T-cell (primary cell): ENCODE results near the gene KHK. TPM values are rescaled to one million over a fixed set of nuclear protein-coding genes. Genes with fewer than 3 reads are reported as not detected.
"Not testable (repeated sequence)": the region's sequence is repeated elsewhere in the genome, so short reads cannot be mapped to it uniquely, and the experiment has no call there.

ENCODE experiments used
- ATAC-seq, 4 experiments: fragments of 200-7000 bp in 3 of 4; fragments of 150-1000 bp in 1 of 4; cut with Tn5 transposase; replicated peaks in 1 of 4; 1 replicate in 3 of 4; 2 replicates in 1 of 4; pipeline ENCODE4 v1.10.0; 2021; ENCODE audit warnings: moderate library complexity in 3 of 4, mild to moderate bottlenecking in 2 of 4, moderate number of reproducible peaks in 1 of 4
- CTCF ChIA-PET, 2 donors: fragments of 300-600 bp; sonication (Branson Sonifier 250); formaldehyde crosslinking; loops; one replicate each; lab custom pipeline; 2022; ENCODE audit warnings: antibody characterized with exemption in 2 of 2; lab: Charles Lee
- POLR2A ChIA-PET, 2 donors: fragments of 300-600 bp; sonication (Branson Sonifier 250); formaldehyde crosslinking; loops; one replicate each; lab custom pipeline; 2022; ENCODE audit warnings: antibody characterized with exemption in 2 of 2; lab: Charles Lee
- DNase-seq, 35 experiments: peaks; one replicate each; pipeline versions ENCODE4 v3.0.0 to v3.0.0-alpha.2; 2013 to 2023
- H3K27ac ChIP-seq: one replicate; pipeline ENCODE4 v1.5.1; 2013; ENCODE audit warnings: low read length
- H3K27me3 ChIP-seq, 2 experiments: replicated peaks in 1 of 2; 1 replicate in 1 of 2; 2 replicates in 1 of 2; pipeline versions ENCODE4 v1.6.1 to v1.7.0; 2013; ENCODE audit warnings: low read length in 1 of 2, mixed read lengths in 1 of 2; ENCODE audit not compliant: control insufficient read depth in 2 of 2, insufficient read depth in 2 of 2; ENCODE audit errors: extremely low read depth in 1 of 2
- H3K36me3 ChIP-seq, 2 donors: 1 replicate in 1 of 2; 2 replicates in 1 of 2; pipeline versions ENCODE4 v1.6.1 to v1.7.0; 2013; ENCODE audit warnings: low read length in 1 of 2; ENCODE audit not compliant: control insufficient read depth in 2 of 2, insufficient read depth in 1 of 2; ENCODE audit errors: extremely low read depth in 1 of 2
- H3K4me1 ChIP-seq, 2 experiments: 1 replicate in 1 of 2; 2 replicates in 1 of 2; pipeline versions ENCODE4 v1.6.1 to v1.7.0; 2013; ENCODE audit warnings: low read length in 2 of 2, mixed read lengths in 1 of 2; ENCODE audit not compliant: insufficient read depth in 2 of 2, control insufficient read depth in 1 of 2; ENCODE audit errors: extremely low read depth in 1 of 2
- H3K4me3 ChIP-seq, 2 donors: 1 replicate in 1 of 2; 2 replicates in 1 of 2; pipeline versions ENCODE4 v1.5.1 to v1.7.0; 2013; ENCODE audit warnings: mild to moderate bottlenecking in 2 of 2, low read length in 1 of 2, moderate library complexity in 1 of 2; ENCODE audit not compliant: control insufficient read depth in 1 of 2; ENCODE audit errors: extremely low read depth in 1 of 2
- H3K9me3 ChIP-seq: 2 replicates; pipeline ENCODE4 v1.7.0; 2013
- H3K27ac Mint-ChIP-seq, 2 donors: one replicate each; pipeline ENCODE4 v1.8.0; 2020 to 2021; ENCODE audit warnings: mild to moderate bottlenecking in 2 of 2, mixed read lengths in 2 of 2
- H3K27me3 Mint-ChIP-seq, 2 donors: one replicate each; pipeline ENCODE4 v1.8.0; 2021 to 2022; ENCODE audit warnings: mixed read lengths in 2 of 2
- H3K36me3 Mint-ChIP-seq: one replicate; pipeline ENCODE4 v1.8.0; 2021; ENCODE audit warnings: mixed read lengths
- H3K4me1 Mint-ChIP-seq, 3 donors: one replicate each; pipeline ENCODE4 v1.8.0; 2020 to 2022; ENCODE audit warnings: mixed read lengths in 3 of 3, mild to moderate bottlenecking in 1 of 3
- H3K4me3 Mint-ChIP-seq, 3 donors: one replicate each; pipeline ENCODE4 v1.8.0; 2020 to 2022; ENCODE audit warnings: mild to moderate bottlenecking in 3 of 3, mixed read lengths in 3 of 3, moderate library complexity in 3 of 3
- H3K9me3 Mint-ChIP-seq, 3 donors: one replicate each; pipeline ENCODE4 v1.8.0; 2020 to 2022; ENCODE audit warnings: mixed read lengths in 3 of 3
- WGBS: methylation state at CpG from one replicate; pipeline ENCODE4 v1.1.5; 2013; ENCODE audit warnings: missing lambda C conversion rate; ENCODE audit not compliant: insufficient coverage; 5-methylcytosine and 5-hydroxymethylcytosine counted together
- total RNA-seq, 35 experiments: library from RNA in 6 of 35; stranded (reverse) in 6 of 35; fragments of 120-200 nt in 1 of 35; gene quantifications; one replicate each; pipeline versions ENCODE4 v1.2.1 to v1.2.4 and lab custom pipeline; 2013 to 2026

KHK gene
- total RNA-seq, 5 donors from 2014 or later (not counting 1 experiment from before 2014, with no cell fraction given), result 3.7 to 9.1 (median 6.7) TPM

DNA sequence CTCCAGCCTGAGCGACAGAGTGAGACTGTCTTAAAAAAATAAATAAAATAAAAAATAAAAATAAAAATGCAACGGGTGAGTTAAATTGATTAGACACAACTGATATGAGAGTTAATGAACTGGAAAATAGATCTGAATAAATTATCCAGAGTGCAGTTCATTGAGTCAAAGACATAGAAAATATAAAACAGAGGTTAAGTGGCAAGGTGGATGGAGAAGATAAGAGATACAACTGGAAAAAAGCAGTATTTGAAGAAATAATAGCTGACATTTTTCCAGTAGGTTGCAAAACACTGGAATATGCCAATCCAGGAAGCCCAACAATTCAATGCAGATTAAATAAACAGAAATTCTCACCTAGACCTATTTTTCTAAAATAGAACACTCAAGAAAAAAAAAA, 21.6 kb downstream of the KHK start:
- no CpG with 5 or more reads among the region's 2 CpGs for WGBS
- H3K27ac Mint-ChIP-seq, result no peak overlapping the region
- Histone ChIP-seq H3K27me3 (peaks cover 0 to 17% of the 10 kb centered on the region in 2 experiments), H3K36me3 (no peaks in the 10 kb centered on the region), H3K4me3 (no peak overlapping the region), H3K27ac (no peak overlapping the region), H3K9me3 (no peaks in the 10 kb centered on the region), H3K4me1 (no peaks in the 10 kb centered on the region)
- DNase-seq (no peak), ATAC-seq (no peak)
- POLR2A ChIA-PET, result no interaction called here
- H3K4me3 Mint-ChIP-seq, result no peak overlapping the region
- CTCF ChIA-PET, result no interaction called here
- no peaks in the 10 kb centered on the region for H3K4me1 Mint-ChIP-seq
- no peaks in the 10 kb centered on the region for H3K9me3 Mint-ChIP-seq
- H3K27me3 Mint-ChIP-seq, result peaks cover 4 to 9% of the 10 kb centered on the region in 2 donors
- H3K36me3 Mint-ChIP-seq, result no peaks in the 10 kb centered on the region

DNA sequence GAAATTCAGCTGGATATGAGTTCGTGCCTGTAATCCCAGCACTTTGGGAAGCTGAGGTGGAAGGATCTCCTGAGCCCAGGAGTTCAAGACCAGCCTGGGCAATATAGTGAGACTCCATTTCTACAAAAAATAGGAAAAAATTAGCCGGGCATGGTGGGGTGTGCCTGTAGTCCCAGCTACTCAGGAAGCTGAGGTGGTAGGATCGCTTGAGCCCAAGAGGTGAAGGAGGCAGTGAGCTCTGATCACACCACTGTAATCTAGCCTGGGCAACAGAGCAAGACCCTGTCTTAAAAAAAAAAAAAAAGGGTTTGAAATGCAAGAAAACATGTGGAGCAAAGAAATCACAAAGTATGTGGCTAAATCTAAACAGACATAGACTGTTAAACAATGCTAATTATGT, 22.5 kb downstream of the KHK start:
- no peaks in the 10 kb centered on the region for H3K36me3 ChIP-seq
- no peaks in the 10 kb centered on the region for H3K4me1 Mint-ChIP-seq
- ChIA-PET POLR2A (no interaction called here), CTCF (interaction anchor here in 1 of 2 donors (0.7 kb wide), 1 partner anchor 169 kb away, joined by 4 read pairs; no protein-coding TSS in a partner anchor)
- DNase-seq, result no peak
- no peak overlapping the region for H3K4me3 Mint-ChIP-seq
- H3K27me3 Mint-ChIP-seq, result peaks cover 4 to 9% of the 10 kb centered on the region in 2 donors
- no CpG with 5 or more reads among the region's 3 CpGs for WGBS
- H3K9me3 ChIP-seq, result no peaks in the 10 kb centered on the region
- no peak for ATAC-seq
- no peak overlapping the region for H3K27ac ChIP-seq
- H3K27ac Mint-ChIP-seq, result no peak overlapping the region
- no peaks in the 10 kb centered on the region for H3K4me1 ChIP-seq
- no peaks in the 10 kb centered on the region for H3K36me3 Mint-ChIP-seq
- H3K4me3 ChIP-seq, result no peak overlapping the region
- H3K27me3 ChIP-seq, result peaks cover 0 to 13% of the 10 kb centered on the region in 2 experiments
- no peaks in the 10 kb centered on the region for H3K9me3 Mint-ChIP-seq

DNA sequence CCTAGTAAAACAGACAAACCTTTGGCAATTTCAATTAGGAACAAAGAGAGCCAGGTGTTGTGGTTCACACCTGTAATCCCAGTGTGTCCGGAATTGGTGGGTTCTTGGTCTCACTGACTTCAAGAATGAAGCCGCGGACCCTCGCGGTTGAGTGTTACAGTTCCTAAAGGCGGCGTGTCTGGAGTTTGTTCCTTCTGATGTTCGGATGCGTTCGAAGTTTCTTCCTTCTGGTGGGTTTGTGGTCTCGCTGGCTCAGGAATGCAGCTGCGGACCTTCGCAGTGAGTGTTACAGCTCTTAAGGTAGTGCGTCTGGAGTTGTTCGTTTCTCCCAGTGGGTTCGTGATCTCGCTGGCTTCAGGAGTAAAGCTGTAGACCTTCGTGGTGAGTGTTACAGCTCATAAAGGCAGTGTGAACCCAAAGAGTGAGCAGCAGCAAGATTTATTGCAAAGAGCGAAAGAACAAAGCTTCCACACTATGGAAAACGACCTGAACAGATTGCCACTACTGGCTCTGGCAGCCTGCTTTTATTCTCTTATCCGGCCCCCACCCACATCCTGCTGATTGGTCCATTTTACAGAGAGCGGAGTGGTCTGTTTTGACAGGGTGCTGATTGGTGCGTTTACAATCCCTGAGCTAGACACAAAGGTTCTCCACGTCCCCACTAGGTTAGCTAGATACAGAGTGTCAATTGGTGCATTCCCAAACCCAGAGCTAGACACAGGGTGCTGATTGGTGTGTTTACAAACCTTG, 24.2 kb downstream of the KHK start:
- H3K36me3 Mint-ChIP-seq, H3K27me3 ChIP-seq, H3K4me1 ChIP-seq, H3K4me3 Mint-ChIP-seq, H3K4me3 ChIP-seq, ATAC-seq, H3K9me3 ChIP-seq, H3K27ac ChIP-seq, H3K36me3 ChIP-seq, POLR2A ChIA-PET, CTCF ChIA-PET, H3K4me1 Mint-ChIP-seq, H3K27me3 Mint-ChIP-seq, H3K9me3 Mint-ChIP-seq, H3K27ac Mint-ChIP-seq, DNase-seq: not testable (repeated sequence)
- 80% methylated on average over 18 of the region's 24 CpGs for WGBS

DNA sequence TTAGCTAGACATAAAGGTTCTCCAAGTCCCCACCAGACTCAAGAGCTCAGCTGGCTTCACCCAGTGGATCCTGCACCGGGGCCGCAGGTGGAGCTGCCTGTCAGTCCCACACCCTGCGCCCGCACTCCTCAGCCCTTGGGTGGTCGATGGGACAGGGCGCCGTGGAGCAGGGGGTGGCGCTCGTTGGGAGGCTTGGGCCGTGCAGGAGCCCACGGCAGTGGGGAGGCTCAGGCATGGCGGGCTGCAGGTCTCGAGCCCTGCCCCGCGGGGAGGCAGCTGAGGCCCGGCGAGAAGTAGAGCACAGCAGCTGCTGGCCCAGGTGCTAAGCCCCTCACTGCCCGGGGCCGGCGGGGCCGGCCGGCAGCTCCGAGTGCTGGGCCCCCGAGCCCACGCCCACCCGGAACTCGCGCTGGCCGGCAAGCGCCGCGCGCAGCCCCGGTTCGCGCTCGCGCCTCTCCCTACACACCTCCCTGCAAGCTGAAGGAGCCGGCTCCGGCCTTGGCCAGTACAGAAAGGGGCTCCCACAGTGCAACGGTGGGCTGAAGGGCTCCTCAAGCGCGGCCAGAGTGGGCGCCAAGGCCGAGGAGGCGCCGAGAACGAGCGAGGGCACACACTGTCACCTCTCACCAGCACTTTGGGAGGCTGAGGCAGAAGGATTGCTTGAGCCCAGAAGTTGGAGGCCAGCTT, 25.0 kb downstream of the KHK start:
- H3K27ac ChIP-seq, H3K36me3 ChIP-seq, ATAC-seq, H3K27me3 Mint-ChIP-seq, H3K4me1 ChIP-seq, H3K36me3 Mint-ChIP-seq, H3K9me3 ChIP-seq, CTCF ChIA-PET, H3K9me3 Mint-ChIP-seq, DNase-seq, H3K4me3 ChIP-seq, H3K27ac Mint-ChIP-seq, H3K4me1 Mint-ChIP-seq, H3K4me3 Mint-ChIP-seq: not testable (repeated sequence)
- H3K27me3 ChIP-seq, result peaks cover 0 to 11% of the 10 kb centered on the region in 2 experiments
- 95% methylated on average over 38 of the region's 49 CpGs for WGBS
- POLR2A ChIA-PET, result interaction anchor here in 1 of 2 donors (0.5 kb wide), 1 partner anchor 96 kb away, joined by 3 read pairs; no protein-coding TSS in a partner anchor

DNA sequence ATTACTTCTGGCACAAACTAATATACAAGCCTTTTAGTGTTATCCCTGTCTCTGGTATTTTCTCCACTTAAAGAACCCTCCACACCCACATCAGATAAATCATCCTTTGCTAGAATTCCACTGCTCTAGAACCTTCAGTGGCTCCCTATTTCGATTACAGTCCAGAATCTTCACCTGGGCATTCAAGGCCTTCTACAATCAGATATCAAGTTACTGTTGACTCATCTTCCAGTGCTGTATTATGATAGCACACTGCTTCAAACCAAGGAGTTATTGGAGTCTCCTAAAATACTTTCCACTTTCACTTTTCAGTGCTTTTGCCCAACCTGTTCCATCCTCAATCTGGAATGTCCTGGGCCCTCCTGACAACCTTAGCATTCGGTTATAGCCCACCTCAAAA, 28.9 kb downstream of the KHK start:
- POLR2A ChIA-PET, result interaction anchor here in 1 of 2 donors (0.6 kb wide), 1 partner anchor 22 kb away, joined by 4 read pairs; no protein-coding TSS in a partner anchor
- peaks cover 13 to 30% of the 10 kb centered on the region in 2 donors for H3K27me3 Mint-ChIP-seq
- Histone ChIP-seq H3K27ac (no peak overlapping the region), H3K4me1 (peaks cover 0 to 10% of the 10 kb centered on the region in 2 experiments), H3K4me3 (no peak overlapping the region), H3K27me3 (peaks cover 3 to 27% of the 10 kb centered on the region in 2 experiments), H3K36me3 (no peaks in the 10 kb centered on the region), H3K9me3 (no peaks in the 10 kb centered on the region)
- no peak overlapping the region for H3K27ac Mint-ChIP-seq
- no peaks in the 10 kb centered on the region for H3K9me3 Mint-ChIP-seq
- WGBS, result 59% methylated on average over 2 of the region's 2 CpGs
- peaks cover 2% of the 10 kb centered on the region for H3K36me3 Mint-ChIP-seq
- ATAC-seq, result no peak
- CTCF ChIA-PET, result interaction anchor here in 1 of 2 donors (0.6 to 0.7 kb wide), 2 partner anchors 158 to 188 kb away, joined by 3 to 4 read pairs; no protein-coding TSS in a partner anchor
- no peak overlapping the region for H3K4me3 Mint-ChIP-seq
- H3K4me1 Mint-ChIP-seq, result peaks cover 0 to 10% (median 7%) of the 10 kb centered on the region in 3 donors
- no peak for DNase-seq

DNA sequence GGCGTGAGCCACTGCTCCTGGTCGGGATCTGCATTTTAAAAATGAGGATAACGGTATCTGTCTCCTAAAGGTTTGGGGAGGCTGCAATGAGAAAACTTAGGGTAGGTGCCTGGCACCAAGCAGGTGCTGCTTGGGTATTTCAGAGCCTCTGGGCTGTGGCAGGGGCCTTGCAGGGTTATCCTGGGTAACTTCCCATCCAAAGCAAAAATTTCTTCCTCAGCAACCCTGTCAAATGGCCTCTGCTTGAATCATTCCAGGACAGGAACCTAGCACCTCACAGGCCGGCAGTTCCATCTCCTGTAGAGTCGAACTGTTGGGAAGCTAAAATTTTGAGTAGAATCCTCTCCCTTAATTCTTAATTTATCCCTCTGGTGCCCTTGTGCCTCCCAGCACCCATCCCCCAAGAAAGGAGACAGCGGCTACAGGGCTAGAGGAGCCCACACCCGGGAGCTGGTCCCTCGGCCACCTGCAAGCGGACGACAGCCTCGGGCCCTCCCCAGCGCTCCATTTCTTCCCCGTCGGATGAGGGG, 31.5 kb downstream of the KHK start:
- Mint-ChIP-seq H3K27me3 (peaks cover 13 to 33% of the 10 kb centered on the region in 2 donors), H3K27ac (no peak overlapping the region), H3K4me3 (peak overlapping the region; percentile 31 to 49 (median 37)), H3K9me3 (no peaks in the 10 kb centered on the region), H3K36me3 (peaks cover 2% of the 10 kb centered on the region), H3K4me1 (peaks cover 5 to 15% (median 12%) of the 10 kb centered on the region in 3 donors)
- no peaks in the 10 kb centered on the region for H3K36me3 ChIP-seq
- WGBS, result 55% methylated on average over 10 of the region's 14 CpGs
- H3K27ac ChIP-seq, result no peak overlapping the region
- ChIA-PET POLR2A (no interaction called here), CTCF (no interaction called here)
- DNase-seq, result no peak
- peaks cover 3 to 28% of the 10 kb centered on the region in 2 experiments for H3K27me3 ChIP-seq
- H3K9me3 ChIP-seq, result no peaks in the 10 kb centered on the region
- H3K4me1 ChIP-seq, result peaks cover 0 to 15% of the 10 kb centered on the region in 2 experiments
- ATAC-seq, result no peak
- peak overlapping the region in 1 of 2 donors; percentile 23 for H3K4me3 ChIP-seq
